OCI-LY7 (cell line): ENCODE data around the gene SETD7.

Experiments used
- CTCF ChIP-seq: fragments of 200-600 bp; sonication (generic); conservative IDR thresholded peaks from 2 replicates; pipeline ENCODE4 v1.5.1; 2014; ENCODE audit warnings: mild to moderate bottlenecking, antibody characterized with exemption, low read length, moderate library complexity, mixed read lengths
- EZH2phosphoT487 ChIP-seq: fragments of 200-600 bp; sonication (generic); IDR thresholded peaks from 2 replicates; pipeline ENCODE4 v1.6.1; 2018; ENCODE audit warnings: low read depth, borderline replicate concordance, mild to moderate bottlenecking, mixed run types, antibody characterized with exemption, low read length, moderate library complexity, mixed read lengths

- TF ChIP-seq CTCF: no peak
- no peak for TF ChIP-seq EZH2phosphoT487
Measured at GRCh38 chr4:139552517-139553307, 3.3 kb downstream of the SETD7 start.
